HL-60 (cell line): ENCODE results near the gene KLK6.

Source experiments
- DNase-seq, 2 experiments: peaks; one replicate each; pipeline ENCODE4 v3.0.0-alpha.2; 2010 to 2020; ENCODE audit warnings: low read depth in 1 of 2, low spot score in 1 of 2
- H3K27ac ChIP-seq: fragments of 250-450 bp; sonication (Bioruptor Pico); replicated peaks from 2 replicates; pipeline ENCODE4 v1.5.1; 2020; ENCODE audit warnings: mild to moderate bottlenecking, moderate library complexity
- H3K27me3 ChIP-seq: fragments of 250-450 bp; sonication (Bioruptor Pico); 2 replicates; pipeline ENCODE4 v1.5.1; 2021; ENCODE audit warnings: mild to moderate bottlenecking, moderate library complexity; ENCODE audit not compliant: insufficient read depth, poor library complexity, severe bottlenecking
- H3K4me3 ChIP-seq: replicated peaks from 2 replicates; pipeline ENCODE4 v1.5.1; 2011; ENCODE audit warnings: mild to moderate bottlenecking, control low read depth, low read length; ENCODE audit not compliant: insufficient read depth
- CTCF ChIP-seq: IDR thresholded peaks from one replicate; pipeline ENCODE4 v1.5.1; 2011; ENCODE audit warnings: low read length, control low read depth, inconsistent platforms; ENCODE audit not compliant: insufficient read depth
- GABPA ChIP-seq: IDR thresholded peaks from 2 replicates; pipeline ENCODE4 v1.6.1; 2012; ENCODE audit warnings: low read depth
- POLR2AphosphoS5 ChIP-seq: IDR thresholded peaks from 2 replicates; pipeline ENCODE4 v1.6.1; 2012; ENCODE audit warnings: low read depth
- REST ChIP-seq: IDR thresholded peaks from 2 replicates; pipeline ENCODE4 v1.6.1; 2012; ENCODE audit warnings: low read depth; ENCODE audit not compliant: insufficient replicate concordance
- SPI1 ChIP-seq: IDR thresholded peaks from 2 replicates; pipeline ENCODE4 v1.6.1; 2012; ENCODE audit warnings: low read depth, mild to moderate bottlenecking, borderline replicate concordance

The KLK6 gene

GRCh38 chr19:50921426-50922316, 47.7 kb downstream of the KLK6 start:
- DNase-seq = no peak
- peaks cover 2% of the 10 kb centered on the region for H3K27me3 ChIP-seq
- H3K4me3 ChIP-seq = no peak overlapping the region
- no peak overlapping the region for H3K27ac ChIP-seq
- TF ChIP-seq POLR2AphosphoS5 (no peak), CTCF (no peak), REST (no peak), SPI1 (no peak), GABPA (no peak)

- no peak overlapping the region for H3K27ac ChIP-seq
- no peak for DNase-seq
- TF ChIP-seq POLR2AphosphoS5 = no peak
- TF ChIP-seq SPI1 = no peak
- no peak for TF ChIP-seq REST
- no peak for TF ChIP-seq CTCF
- H3K27me3 ChIP-seq = peaks cover 18% of the 10 kb centered on the region
- H3K4me3 ChIP-seq = no peak overlapping the region
These were observed 53.3 kb downstream of the KLK6 start for GRCh38 chr19:50916069-50916468.

- Histone ChIP-seq H3K4me3 (no peak overlapping the region), H3K27ac (no peak overlapping the region), H3K27me3 (peaks cover 38% of the 10 kb centered on the region)
- no peak for DNase-seq
- TF ChIP-seq POLR2AphosphoS5 (no peak), CTCF (no peak), GABPA (no peak), REST (no peak), SPI1 (no peak)
These were observed 56.4 kb downstream of the KLK6 start for GRCh38 chr19:50912727-50913716.
